Islet precursor cell (in vitro differentiated cells): ENCODE data around the gene SETD2.
"Not testable (repeated sequence)": the region's sequence is repeated elsewhere in the genome, so short reads cannot be mapped to it uniquely, and the experiment has no call there.

Source experiments
- DNase-seq: peaks from one replicate; pipeline ENCODE4 v3.0.0-alpha.2; 2018

Gene SETD2

GRCh38 chr3:47145272-47145671 lies 18.6 kb downstream of the SETD2 start:
- DNase-seq, result no peak

- DNase-seq, result no peak
These were observed 20.8 kb downstream of the SETD2 start for GRCh38 chr3:47143068-47143467.

GRCh38 chr3:47142536-47142935 lies 21.4 kb downstream of the SETD2 start:
- not testable (repeated sequence) for DNase-seq

- not testable (repeated sequence) for DNase-seq
These were observed 22.9 kb downstream of the SETD2 start for GRCh38 chr3:47140973-47141461.

GRCh38 chr3:47140553-47140952 lies 23.4 kb downstream of the SETD2 start:
- not testable (repeated sequence) for DNase-seq

- DNase-seq, result no peak
These were observed 29.6 kb downstream of the SETD2 start for GRCh38 chr3:47134311-47134710.

- DNase-seq, result no peak
These were observed 30.3 kb downstream of the SETD2 start for GRCh38 chr3:47133641-47134040.

GRCh38 chr3:47130557-47130956 lies 33.4 kb downstream of the SETD2 start:
- DNase-seq, result no peak

GRCh38 chr3:47128137-47128536 lies 35.8 kb downstream of the SETD2 start:
- no peak for DNase-seq

- no peak for DNase-seq
These were observed 40.1 kb downstream of the SETD2 start for GRCh38 chr3:47123857-47124256.

- no peak for DNase-seq
These were observed 42.5 kb downstream of the SETD2 start for GRCh38 chr3:47121409-47121808.

GRCh38 chr3:47120138-47120537 lies 43.8 kb downstream of the SETD2 start:
- no peak for DNase-seq

GRCh38 chr3:47119387-47119786 lies 44.5 kb downstream of the SETD2 start:
- DNase-seq, result not testable (repeated sequence)

GRCh38 chr3:47117807-47118364 lies 46.0 kb downstream of the SETD2 start:
- DNase-seq, result no peak

- not testable (repeated sequence) for DNase-seq
These were observed 48.4 kb downstream of the SETD2 start for GRCh38 chr3:47115524-47115923.

- no peak for DNase-seq
These were observed 50.1 kb downstream of the SETD2 start for GRCh38 chr3:47113669-47114365.

- DNase-seq, result no peak
These were observed 50.9 kb downstream of the SETD2 start for GRCh38 chr3:47112997-47113396.

- DNase-seq, result no peak
These were observed 54.5 kb downstream of the SETD2 start for GRCh38 chr3:47109393-47109792.

- DNase-seq, result peak; percentile 57
These were observed 55.4 kb downstream of the SETD2 start for GRCh38 chr3:47108546-47108945.

- no peak for DNase-seq
These were observed 59.7 kb downstream of the SETD2 start for GRCh38 chr3:47104259-47104658.

- no peak for DNase-seq
These were observed 60.3 kb downstream of the SETD2 start for GRCh38 chr3:47103619-47104018.

- no peak for DNase-seq
These were observed 61.8 kb downstream of the SETD2 start for GRCh38 chr3:47102081-47102600.

GRCh38 chr3:47098910-47099309 lies 65.0 kb downstream of the SETD2 start:
- DNase-seq, result no peak

- no peak for DNase-seq
These were observed 66.0 kb downstream of the SETD2 start for GRCh38 chr3:47097864-47098263.
